Measurements from ENCODE around the gene DPP10. TPM values are rescaled to one million over a fixed set of nuclear protein-coding genes. Genes with fewer than 3 reads are reported as not detected.
"Not testable (repeated sequence)": the region's sequence is repeated elsewhere in the genome, so short reads cannot be mapped to it uniquely, and the experiment has no call there.

The DPP10 gene
- total RNA-seq, 4 donors from 2014 or later = 1.9 to 4.6 (median 3.9) TPM

- WGBS, 2 donors (ENCODE audit: low coverage in 1 of 2) = 85 to 88% methylated on average over 2 of the region's 2 CpGs
- no peaks in the 10 kb centered on the region for H3K36me3 ChIP-seq
- H3K27me3 ChIP-seq = no peaks in the 10 kb centered on the region
- TF ChIP-seq EP300 (IDR thresholded peaks at IDR 0.05) (no peak), POLR2AphosphoS5 (IDR thresholded peaks at IDR 0.05) (no peak), POLR2A (IDR thresholded peaks at IDR 0.05) (no peak)
- no peaks in the 10 kb centered on the region for H3K9me3 ChIP-seq
- no peak overlapping the region for H3K4me3 ChIP-seq
- no peak for ATAC-seq
- H3K27ac ChIP-seq = no peak overlapping the region
- H3K4me1 ChIP-seq = no peaks in the 10 kb centered on the region
Measured at GRCh38 chr2:114745700-114746099, 303.3 kb downstream of the DPP10 start.

GRCh38 chr2:114748175-114748574 lies 305.7 kb downstream of the DPP10 start:
- WGBS, 2 donors (ENCODE audit: low coverage in 1 of 2) = 79 to 97% methylated on average over 3 of the region's 5 CpGs
- not testable (repeated sequence) for H3K27ac ChIP-seq

DNA sequence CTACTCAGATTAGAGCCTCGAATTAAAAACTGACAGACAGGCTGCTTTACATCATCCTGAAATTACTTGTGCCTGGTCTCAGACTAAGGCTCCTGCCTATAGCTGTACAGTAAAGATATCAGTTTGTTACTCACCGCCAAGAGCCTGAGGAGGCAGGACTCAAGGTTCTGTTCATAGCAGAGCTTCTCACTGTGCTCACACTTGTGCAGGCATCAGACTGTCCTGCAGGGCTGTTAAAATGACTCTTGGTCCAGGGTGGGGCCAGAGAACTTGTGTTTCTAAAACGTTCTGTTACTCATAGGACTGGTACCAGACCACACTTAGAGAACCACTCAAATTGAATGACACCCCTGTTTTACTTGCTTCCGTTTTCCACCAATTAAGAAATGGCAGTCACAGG lies 310.0 kb downstream of the DPP10 start:
- H3K4me3 ChIP-seq = no peak overlapping the region
- no peak for ATAC-seq
- 53 to 86% methylated on average over 4 of the region's 4 CpGs for WGBS, 2 donors (ENCODE audit: low coverage in 1 of 2)
- no peaks in the 10 kb centered on the region for H3K36me3 ChIP-seq
- no peaks in the 10 kb centered on the region for H3K27me3 ChIP-seq
- H3K4me1 ChIP-seq = no peaks in the 10 kb centered on the region
- no peak for TF ChIP-seq POLR2A (IDR thresholded peaks at IDR 0.05)
- TF ChIP-seq CTCF (IDR thresholded peaks at IDR 0.05) = no peak
- no peak for TF ChIP-seq POLR2AphosphoS5 (IDR thresholded peaks at IDR 0.05)
- TF ChIP-seq EP300 (IDR thresholded peaks at IDR 0.05) = no peak
- no peak overlapping the region for H3K27ac ChIP-seq
- no peaks in the 10 kb centered on the region for H3K9me3 ChIP-seq

More at GRCh38 chr2:114748175-114748574, 305.7 kb downstream of the DPP10 start:
- not testable (repeated sequence) for H3K27me3 ChIP-seq, H3K9me3 ChIP-seq, H3K4me3 ChIP-seq, H3K4me1 ChIP-seq, H3K36me3 ChIP-seq, ATAC-seq

DNA sequence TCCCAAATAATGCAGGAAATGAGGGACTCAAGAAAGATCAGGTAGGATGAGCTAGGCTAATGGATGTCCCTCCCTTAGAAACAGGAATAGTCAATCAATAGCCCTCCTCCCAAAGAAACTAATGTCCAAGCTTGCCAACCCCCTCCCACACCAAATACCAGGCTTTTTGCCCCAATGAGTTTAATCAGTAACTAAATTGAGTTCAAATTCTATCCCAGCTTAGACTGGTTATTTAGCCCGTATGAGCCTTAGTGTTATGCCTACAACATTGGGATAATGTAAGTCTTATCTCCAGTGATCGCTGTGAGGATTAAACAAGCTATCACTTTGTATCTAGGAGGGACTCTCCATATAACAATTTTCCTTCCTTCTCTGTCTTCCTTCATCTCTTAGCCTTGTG lies 310.7 kb downstream of the DPP10 start:
- WGBS, 2 donors (ENCODE audit: low coverage in 1 of 2) = 100% methylated on average over 2 of the region's 2 CpGs
- no peaks in the 10 kb centered on the region for H3K36me3 ChIP-seq
- H3K27ac ChIP-seq = no peak overlapping the region
- H3K4me1 ChIP-seq = no peaks in the 10 kb centered on the region
- TF ChIP-seq POLR2A (IDR thresholded peaks at IDR 0.05) = no peak
- ATAC-seq = no peak
- no peaks in the 10 kb centered on the region for H3K27me3 ChIP-seq
- H3K9me3 ChIP-seq = no peaks in the 10 kb centered on the region
- H3K4me3 ChIP-seq = no peak overlapping the region

DNA sequence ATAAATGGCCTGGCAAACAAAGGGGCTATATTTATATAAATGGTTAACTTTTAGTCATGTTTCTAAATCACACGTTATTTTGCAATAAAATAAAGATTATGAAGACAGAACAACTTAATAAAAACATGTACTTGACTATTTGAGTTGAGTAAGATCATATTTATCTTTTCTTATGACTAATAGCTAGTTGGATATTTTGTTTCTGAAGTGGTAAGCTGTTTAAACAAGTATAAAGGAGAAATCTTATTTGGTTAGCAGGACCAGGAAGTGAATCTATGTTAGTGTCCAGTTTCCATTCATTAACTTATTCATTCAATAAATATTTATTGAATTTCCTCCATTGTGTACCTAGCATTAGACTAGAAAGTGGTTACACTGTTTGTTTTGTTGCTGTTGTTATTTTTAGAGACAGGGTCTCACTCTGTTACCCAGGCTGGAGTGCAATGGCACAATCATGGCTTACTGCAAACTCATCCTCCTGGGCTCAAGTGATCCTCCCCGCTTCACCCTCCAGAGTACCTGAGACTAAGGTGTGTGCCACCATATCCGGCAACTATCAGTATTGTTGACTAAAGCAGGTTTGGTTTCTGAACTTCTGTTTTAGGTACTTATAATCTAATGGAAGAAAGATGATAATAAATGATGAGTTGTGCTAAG lies 312.6 kb downstream of the DPP10 start:
- WGBS, 2 donors (ENCODE audit: low coverage in 1 of 2) = 53 to 64% methylated on average over 2 to 3 of the region's 3 CpGs
- Histone ChIP-seq H3K9me3 (no peaks in the 10 kb centered on the region), H3K27me3 (peaks cover 8% of the 10 kb centered on the region), H3K36me3 (no peaks in the 10 kb centered on the region), H3K4me3 (no peak overlapping the region), H3K4me1 (no peaks in the 10 kb centered on the region), H3K27ac (no peak overlapping the region)
- ATAC-seq = no peak
- TF ChIP-seq CTCF (IDR thresholded peaks at IDR 0.05) = no peak

GRCh38 chr2:114762376-114762775 lies 319.9 kb downstream of the DPP10 start:
- H3K36me3 ChIP-seq = no peaks in the 10 kb centered on the region
- TF ChIP-seq EP300 (IDR thresholded peaks at IDR 0.05) = no peak
- no peak for TF ChIP-seq POLR2A (IDR thresholded peaks at IDR 0.05)
- no peak for TF ChIP-seq CTCF (IDR thresholded peaks at IDR 0.05)
- H3K27me3 ChIP-seq = peaks cover 10% of the 10 kb centered on the region
- H3K4me3 ChIP-seq = no peak overlapping the region
- no peaks in the 10 kb centered on the region for H3K4me1 ChIP-seq
- no peak for ATAC-seq
- no peak overlapping the region for H3K27ac ChIP-seq
- 44 to 59% methylated on average over 1 of the region's 1 CpG for WGBS, 2 donors (ENCODE audit: low coverage in 1 of 2)
- no peaks in the 10 kb centered on the region for H3K9me3 ChIP-seq
